Naive thymus-derived CD8-positive, alpha-beta T cell (primary cell): Measurements from ENCODE around the gene CDHR5. TPM values are rescaled to one million over a fixed set of nuclear protein-coding genes. Genes with fewer than 3 reads are reported as not detected.

Experiments
- ATAC-seq, 2 donors: fragments of 150-1000 bp; cut with Tn5 transposase in 1 of 2; sonication (Bioruptor Pico), chemical (Tn5 transposase) in 1 of 2; 1 replicate in 1 of 2; 2 replicates in 1 of 2; pipeline ENCODE4 v1.10.0; 2021; ENCODE audit warnings: mild to moderate bottlenecking in 2 of 2, moderate library complexity in 2 of 2
- POLR2A ChIA-PET: fragments of 350-600 bp; sonication (Branson Sonifier 250); formaldehyde crosslinking; loops from one replicate; lab custom pipeline; 2021; ENCODE audit warnings: antibody characterized with exemption; lab: Charles Lee
- DNase-seq, 10 donors: peaks; one replicate each; pipeline versions ENCODE4 v3.0.0 to v3.0.0-alpha.2; 2020 to 2022
- H3K27ac Mint-ChIP-seq, 10 donors: one replicate each; pipeline ENCODE4 v1.8.0; 2020 to 2022; ENCODE audit warnings: mild to moderate bottlenecking in 10 of 10, mixed read lengths in 10 of 10, moderate library complexity in 4 of 10, inconsistent platforms in 1 of 10
- H3K27me3 Mint-ChIP-seq, 5 donors: one replicate each; pipeline ENCODE4 v1.8.0; 2021 to 2022; ENCODE audit warnings: mixed read lengths in 5 of 5
- H3K36me3 Mint-ChIP-seq, 3 donors: one replicate each; pipeline ENCODE4 v1.8.0; 2020 to 2022; ENCODE audit warnings: mixed read lengths in 3 of 3, mild to moderate bottlenecking in 2 of 3, inconsistent platforms in 1 of 3
- H3K4me1 Mint-ChIP-seq, 4 donors: one replicate each; pipeline ENCODE4 v1.8.0; 2021 to 2022; ENCODE audit warnings: mixed read lengths in 4 of 4
- H3K4me3 Mint-ChIP-seq, 10 donors: one replicate each; pipeline ENCODE4 v1.8.0; 2020 to 2022; ENCODE audit warnings: mild to moderate bottlenecking in 10 of 10, mixed read lengths in 10 of 10, moderate library complexity in 6 of 10, inconsistent platforms in 1 of 10
- H3K9me3 Mint-ChIP-seq, 9 donors: one replicate each; pipeline ENCODE4 v1.8.0; 2020 to 2022; ENCODE audit warnings: mixed read lengths in 9 of 9, mild to moderate bottlenecking in 3 of 9, inconsistent platforms in 1 of 9, moderate library complexity in 1 of 9
- polyA plus RNA-seq, 3 donors: library from polyadenylated mRNA; unstranded; fragments of 300-500 nt; fragmentation: Illumina TruSeq; gene quantifications; one replicate each; pipeline ENCODE4 v1.2.3, GENCODE V29; 2021
- total RNA-seq, 8 experiments: library from RNA in 2 of 8; stranded (reverse) in 2 of 8; gene quantifications; one replicate each; pipeline ENCODE4 v1.2.3 and lab custom pipeline; 2021 to 2026

The CDHR5 gene
- total and polyA plus RNA-seq, 5 experiments from 2014 or later, result not detected

GRCh38 chr11:612201-612960 lies 12.4 kb downstream of the CDHR5 start:
- Mint-ChIP-seq H3K27ac (peak overlapping the region; percentile 7 to 93 (median 88)), H3K9me3 (no peaks in the 10 kb centered on the region), H3K36me3 (peaks cover 0 to 32% (median 9%) of the 10 kb centered on the region in 3 donors), H3K4me3 (peak overlapping the region in 4 of 10 donors; percentile 41 to 63 (median 56)), H3K27me3 (no peaks in the 10 kb centered on the region), H3K4me1 (peaks cover 7 to 23% (median 19%) of the 10 kb centered on the region in 4 donors)
- ATAC-seq, result no peak
- POLR2A ChIA-PET, result interaction anchor here (0.6 to 4.6 kb wide), 9 partner anchors 8 to 83 kb away, joined by 3 to 42 read pairs (median 7); partner anchors contain the start of genes DEAF1, LMNTD2, PHRF1 and RASSF7
- no peak for DNase-seq

GRCh38 chr11:611001-611996 lies 13.5 kb downstream of the CDHR5 start:
- Mint-ChIP-seq H3K27ac (peak overlapping the region in 8 of 10 donors; percentile 31 to 93 (median 84)), H3K9me3 (no peaks in the 10 kb centered on the region), H3K4me3 (peak overlapping the region in 5 of 10 donors; percentile 19 to 40 (median 32)), H3K4me1 (peaks cover 7 to 18% (median 15%) of the 10 kb centered on the region in 4 donors), H3K27me3 (no peaks in the 10 kb centered on the region), H3K36me3 (peaks cover 0 to 41% (median 9%) of the 10 kb centered on the region in 3 donors)
- ATAC-seq (no peak), DNase-seq (no peak)
- POLR2A ChIA-PET, result interaction anchor here (1.5 to 3.3 kb wide), 4 partner anchors 43 to 84 kb away, joined by 7 to 19 read pairs (median 9); partner anchors contain the start of genes DEAF1, LMNTD2, RASSF7 and TMEM80

DNA sequence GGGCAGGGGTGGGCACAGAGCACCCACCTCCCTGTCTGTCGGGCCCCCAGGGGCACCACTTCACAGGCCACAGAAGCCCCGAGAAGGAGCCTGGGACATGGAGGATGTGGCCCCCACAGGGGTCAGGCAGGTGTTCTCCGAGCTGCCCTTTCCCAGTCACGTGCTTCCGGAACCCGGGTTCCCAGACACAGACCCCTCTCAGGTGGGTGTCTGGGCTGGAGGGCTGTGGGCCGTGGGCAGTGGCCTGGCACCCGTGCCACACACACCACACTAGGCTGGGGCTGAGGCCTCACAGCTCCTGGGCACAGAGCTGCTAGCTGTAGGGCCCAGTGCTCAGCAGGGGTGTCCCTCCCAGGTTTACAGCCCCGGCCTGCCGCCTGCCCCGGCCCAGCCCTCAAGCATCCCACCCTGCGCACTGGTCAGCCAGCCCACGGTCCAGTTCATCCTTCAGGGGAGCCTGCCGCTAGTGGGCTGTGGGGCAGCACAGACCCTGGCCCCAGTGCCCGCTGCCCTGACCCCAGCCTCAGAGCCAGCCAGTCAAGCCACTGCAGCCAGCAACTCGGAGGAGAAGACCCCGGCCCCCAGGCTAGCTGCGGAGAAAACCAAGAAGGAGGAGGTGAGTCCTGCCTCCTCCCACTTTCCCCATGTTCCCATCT lies 14.5 kb downstream of the CDHR5 start:
- DNase-seq (no peak), ATAC-seq (no peak)
- POLR2A ChIA-PET, result interaction anchor here (2.7 kb wide), 1 partner anchor 42 kb away, joined by 8 read pairs; no protein-coding TSS in a partner anchor
- H3K4me3 Mint-ChIP-seq, result peak overlapping the region in 2 of 10 donors; percentile 19 to 38
- H3K27ac Mint-ChIP-seq, result peak overlapping the region in 3 of 10 donors; percentile 20 to 86 (median 80)
- H3K9me3 Mint-ChIP-seq, result no peaks in the 10 kb centered on the region
- peaks cover 0 to 45% (median 9%) of the 10 kb centered on the region in 3 donors for H3K36me3 Mint-ChIP-seq
- H3K27me3 Mint-ChIP-seq, result no peaks in the 10 kb centered on the region
- H3K4me1 Mint-ChIP-seq, result peaks cover 6 to 13% (median 12%) of the 10 kb centered on the region in 4 donors

- Mint-ChIP-seq H3K9me3 (no peaks in the 10 kb centered on the region), H3K4me3 (no peak overlapping the region), H3K27me3 (no peaks in the 10 kb centered on the region), H3K36me3 (peaks cover 0 to 53% (median 9%) of the 10 kb centered on the region in 3 donors), H3K27ac (peak overlapping the region in 2 of 10 donors; percentile 2 to 11), H3K4me1 (peaks cover 7 to 11% (median 8%) of the 10 kb centered on the region in 4 donors)
- no peak for DNase-seq
- POLR2A ChIA-PET, result interaction anchor here (1.7 kb wide), 1 partner anchor 34 kb away, joined by 4 read pairs; no protein-coding TSS in a partner anchor
- ATAC-seq, result no peak
These were observed 15.4 kb downstream of the CDHR5 start for GRCh38 chr11:609341-609811.

DNA sequence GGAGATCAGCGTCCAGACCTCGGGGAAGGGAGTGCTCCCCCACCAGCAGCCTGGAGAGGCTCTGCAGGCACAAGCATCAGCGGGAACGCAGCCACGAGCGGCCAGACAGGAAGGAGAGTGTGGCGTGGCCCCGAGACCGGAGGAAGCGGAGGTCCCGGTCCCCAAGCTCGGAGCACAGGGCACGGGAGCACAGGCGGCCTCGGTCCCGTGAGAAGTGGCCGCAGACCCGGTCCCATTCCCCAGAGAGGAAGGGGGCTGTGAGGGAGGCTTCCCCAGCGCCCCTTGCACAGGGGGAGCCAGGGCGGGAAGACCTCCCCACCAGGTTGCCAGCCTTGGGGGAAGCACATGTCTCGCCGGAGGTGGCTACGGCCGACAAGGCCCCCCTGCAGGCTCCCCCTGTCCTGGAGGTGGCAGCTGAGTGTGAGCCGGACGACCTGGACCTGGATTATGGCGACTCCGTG lies 15.9 kb downstream of the CDHR5 start:
- POLR2A ChIA-PET, result interaction anchor here (1.7 kb wide), 1 partner anchor 33 kb away, joined by 4 read pairs; no protein-coding TSS in a partner anchor
- Mint-ChIP-seq H3K4me1 (peaks cover 4 to 6% (median 4%) of the 10 kb centered on the region in 4 donors), H3K4me3 (no peak overlapping the region), H3K36me3 (peaks cover 0 to 58% (median 9%) of the 10 kb centered on the region in 3 donors), H3K27ac (peak overlapping the region in 2 of 10 donors; percentile 43 to 82), H3K27me3 (no peaks in the 10 kb centered on the region), H3K9me3 (no peaks in the 10 kb centered on the region)
- no peak for DNase-seq
- ATAC-seq, result no peak

- Mint-ChIP-seq H3K27ac (peak overlapping the region in 3 of 10 donors; percentile 43 to 78 (median 72)), H3K4me1 (peaks cover 2 to 5% (median 4%) of the 10 kb centered on the region in 4 donors), H3K36me3 (peaks cover 0 to 62% (median 9%) of the 10 kb centered on the region in 3 donors), H3K27me3 (no peaks in the 10 kb centered on the region), H3K9me3 (no peaks in the 10 kb centered on the region), H3K4me3 (peak overlapping the region in 2 of 10 donors; percentile 5 to 26)
- ATAC-seq (no peak), DNase-seq (no peak)
- POLR2A ChIA-PET, result interaction anchor here (0.6 to 1.7 kb wide), 3 partner anchors 25 to 39 kb away, joined by 3 to 4 read pairs (median 3); no protein-coding TSS in a partner anchor
These were observed 16.6 kb downstream of the CDHR5 start for GRCh38 chr11:607971-608659.

DNA sequence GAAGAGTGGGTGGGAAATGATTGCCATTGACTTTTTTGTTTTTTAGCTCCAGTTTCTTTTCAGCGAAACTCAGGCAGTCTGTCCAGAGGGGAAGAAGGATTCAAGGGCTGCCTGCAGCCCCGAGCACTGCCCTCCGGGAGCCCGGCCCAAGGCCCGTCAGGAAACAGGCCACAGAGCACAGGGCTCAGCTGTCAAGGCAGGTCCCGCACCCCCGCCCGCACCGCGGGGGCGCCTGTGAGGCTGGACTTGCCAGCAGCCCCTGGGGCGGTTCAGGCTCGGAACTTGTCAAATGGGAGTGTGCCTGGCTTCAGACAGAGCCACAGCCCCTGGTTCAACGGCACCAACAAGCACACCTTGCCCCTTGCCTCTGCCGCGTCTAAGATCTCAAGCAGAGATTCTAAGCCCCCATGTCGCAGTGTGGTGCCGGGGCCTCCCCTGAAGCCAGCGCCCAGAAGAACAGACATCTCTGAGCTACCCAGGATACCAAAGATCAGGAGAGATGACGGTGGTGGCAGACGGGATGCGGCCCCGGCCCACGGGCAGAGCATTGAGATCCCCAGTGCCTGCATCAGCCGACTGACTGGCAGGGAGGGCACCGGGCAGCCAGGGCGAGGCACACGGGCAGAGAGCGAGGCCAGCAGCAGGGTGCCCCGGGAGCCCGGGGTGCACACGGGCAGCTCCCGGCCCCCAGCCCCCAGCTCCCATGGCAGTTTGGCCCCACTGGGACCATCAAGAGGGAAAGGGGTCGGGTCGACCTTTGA lies 17.6 kb downstream of the CDHR5 start:
- H3K27ac Mint-ChIP-seq, result peak overlapping the region in 1 of 10 donors; percentile 70
- no peak for DNase-seq

GRCh38 chr11:606245-606644 lies 18.5 kb downstream of the CDHR5 start:
- H3K27me3 Mint-ChIP-seq, result no peaks in the 10 kb centered on the region
- POLR2A ChIA-PET, result no interaction called here
- no peak overlapping the region for H3K4me3 Mint-ChIP-seq
- peaks cover 0 to 70% (median 6%) of the 10 kb centered on the region in 3 donors for H3K36me3 Mint-ChIP-seq
- peaks cover 0 to 1% (median 0%) of the 10 kb centered on the region in 4 donors for H3K4me1 Mint-ChIP-seq
- no peaks in the 10 kb centered on the region for H3K9me3 Mint-ChIP-seq
- peak overlapping the region in 1 of 10 donors; percentile 15 for H3K27ac Mint-ChIP-seq
- ATAC-seq (no peak), DNase-seq (peak in 1 of 10 donors; percentile 32)

More for the DNA sequence above, 17.6 kb downstream of the CDHR5 start:
- no peaks in the 10 kb centered on the region for H3K9me3 Mint-ChIP-seq
- ATAC-seq, result no peak
- POLR2A ChIA-PET, result interaction anchor here (0.6 to 1.7 kb wide), 5 partner anchors 24 to 88 kb away, joined by 3 to 4 read pairs (median 3); partner anchors contain the start of genes DEAF1, PHRF1 and TMEM80
- H3K4me1 Mint-ChIP-seq, result peaks cover 2 to 3% (median 3%) of the 10 kb centered on the region in 4 donors
- no peak overlapping the region for H3K4me3 Mint-ChIP-seq
- H3K36me3 Mint-ChIP-seq, result peaks cover 0 to 68% (median 9%) of the 10 kb centered on the region in 3 donors
- no peaks in the 10 kb centered on the region for H3K27me3 Mint-ChIP-seq

DNA sequence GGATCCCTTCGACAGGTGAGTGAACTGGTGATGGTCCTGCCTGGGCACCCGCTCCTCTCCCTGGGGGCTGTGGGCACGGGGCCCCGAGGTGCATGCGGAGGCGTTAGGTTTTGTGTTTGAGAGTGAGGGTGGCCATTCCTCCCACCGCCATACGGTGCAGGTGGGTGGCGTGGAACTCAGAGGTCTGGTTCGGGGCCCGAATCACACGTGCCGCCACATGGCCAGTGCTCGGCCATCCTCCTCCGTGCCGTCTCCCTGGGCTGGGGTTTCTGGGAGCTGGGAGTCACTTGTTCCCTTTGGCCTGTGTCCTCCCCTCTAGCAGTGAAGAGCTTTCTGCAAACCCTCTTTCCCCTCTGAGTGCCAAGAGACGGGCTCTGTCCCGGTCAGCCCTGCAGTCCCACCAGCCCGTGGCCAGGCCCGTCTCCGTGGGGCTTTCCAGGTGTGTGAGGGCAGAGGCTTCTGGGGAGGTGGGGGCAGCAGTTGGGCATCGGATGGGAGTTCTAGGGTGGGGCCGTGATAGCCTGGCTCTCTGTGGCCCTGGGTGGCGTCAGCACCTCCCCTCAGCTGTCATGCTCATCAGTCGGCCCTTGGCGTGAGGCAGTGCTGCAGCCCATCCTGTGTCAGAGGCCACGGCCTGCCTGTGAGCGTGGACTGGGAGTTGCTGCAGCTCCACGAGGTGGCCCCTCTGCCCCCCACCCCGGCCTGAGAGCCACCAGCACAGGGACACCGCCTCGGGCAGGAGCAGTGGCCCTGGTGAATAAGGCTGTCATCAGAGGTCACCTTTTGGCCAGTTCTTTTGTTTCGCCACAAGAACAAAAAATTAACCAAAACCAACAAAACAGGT lies 19.2 kb downstream of the CDHR5 start:
- POLR2A ChIA-PET, result no interaction called here
- DNase-seq (no peak), ATAC-seq (no peak)

More for the DNA sequence above, 19.2 kb downstream of the CDHR5 start:
- Mint-ChIP-seq H3K4me3 (no peak overlapping the region), H3K9me3 (no peaks in the 10 kb centered on the region), H3K27me3 (no peaks in the 10 kb centered on the region), H3K4me1 (peaks cover 0 to 1% (median 0%) of the 10 kb centered on the region in 4 donors), H3K36me3 (peaks cover 0 to 70% (median 6%) of the 10 kb centered on the region in 3 donors), H3K27ac (peak overlapping the region in 1 of 10 donors; percentile 65)
